ENCODE data around the gene PCED1A. TPM values are rescaled to one million over a fixed set of nuclear protein-coding genes. Genes with fewer than 3 reads are reported as not detected.
"Not testable (repeated sequence)": the region's sequence is repeated elsewhere in the genome, so short reads cannot be mapped to it uniquely, and the experiment has no call there.

PCED1A gene
- total and polyA plus RNA-seq, 2 of the 13 experiments (the other 11 are each of a cell fraction or from before 2014, with no cell fraction given): 40.1 to 84.2 TPM

DNA sequence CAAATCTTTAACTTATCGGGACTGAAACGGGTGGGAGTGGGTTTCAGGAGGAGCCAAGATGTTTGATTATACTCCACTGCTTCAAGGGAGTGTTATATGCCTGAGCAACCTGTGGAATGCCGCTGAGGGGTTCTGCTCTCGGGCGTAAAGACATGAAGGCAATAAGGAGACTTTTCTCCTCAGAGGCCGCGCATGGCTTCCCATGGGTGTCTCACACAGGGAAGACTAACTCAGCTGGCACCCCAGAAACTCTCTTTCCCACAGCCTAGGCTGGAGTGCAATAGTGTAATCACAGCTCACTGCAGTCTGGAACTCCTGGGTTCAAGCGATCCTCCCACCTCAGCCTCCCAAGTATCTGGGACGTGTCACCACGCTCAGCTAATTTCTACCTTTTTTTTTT lies 30.8 kb downstream of the PCED1A start:
- no peaks in the 10 kb centered on the region for H3K79me2 ChIP-seq (ENCODE audit: insufficient read depth, low read length)
- H3K4me3 ChIP-seq (replicated peaks in 1 of 3; ENCODE audit: insufficient read depth in 1 of 3, low read depth in 2 of 3, low read length in 3 of 3): no peak overlapping the region
- H3K36me3 ChIP-seq (replicated peaks in 1 of 2; ENCODE audit: control insufficient read depth in 1 of 2, insufficient read depth in 2 of 2, low read length in 2 of 2): no peaks in the 10 kb centered on the region
- 57% methylated on average over 10 of the region's 10 CpGs for WGBS (ENCODE audit: low lambda C conversion rate)
- H3K4me1 ChIP-seq (ENCODE audit: insufficient read depth, low read length): peaks cover 8% of the 10 kb centered on the region
- no peak overlapping the region for H2AFZ ChIP-seq (ENCODE audit: low read length)
- TF ChIP-seq ZNF24 (IDR thresholded peaks at IDR 0.05): no peak
- TF ChIP-seq FOXC1 (CRISPR knock-in tag; IDR thresholded peaks at IDR 0.05; ENCODE audit: borderline replicate concordance): no peak
- TF ChIP-seq ZNF33B (CRISPR knock-in tag; IDR thresholded peaks at IDR 0.05): no peak
- TF ChIP-seq ZNF660 (CRISPR knock-in tag; IDR thresholded peaks at IDR 0.05; ENCODE audit: borderline replicate concordance, low read depth): no peak
- no peak for TF ChIP-seq GTF2F1 (IDR thresholded peaks at IDR 0.05; ENCODE audit: low read length)
- TF ChIP-seq ATF1 (CRISPR knock-in tag; IDR thresholded peaks at IDR 0.05): no peak
- no peak for TF ChIP-seq ETV5 (CRISPR knock-in tag; IDR thresholded peaks at IDR 0.05; ENCODE audit: borderline replicate concordance)
- no peak for TF ChIP-seq ZFX (CRISPR knock-in tag; IDR thresholded peaks at IDR 0.05; ENCODE audit: low read depth)
- no peak for TF ChIP-seq ZNF337 (CRISPR knock-in tag; IDR thresholded peaks at IDR 0.05; ENCODE audit: borderline replicate concordance, low read depth)
- TF ChIP-seq PLRG1 (conservative IDR thresholded peaks at IDR 0.05): no peak
- TF ChIP-seq, protein P1, sequence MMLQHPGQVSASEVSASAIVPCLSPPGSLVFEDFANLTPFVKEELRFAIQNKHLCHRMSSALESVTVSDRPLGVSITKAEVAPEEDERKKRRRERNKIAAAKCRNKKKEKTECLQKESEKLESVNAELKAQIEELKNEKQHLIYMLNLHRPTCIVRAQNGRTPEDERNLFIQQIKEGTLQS (CRISPR knock-in tag; IDR thresholded peaks at IDR 0.05): no peak
- TF ChIP-seq ZNF44 (CRISPR knock-in tag; IDR thresholded peaks at IDR 0.05): no peak
- no peak for TF ChIP-seq ZFP36L1 (CRISPR knock-in tag; IDR thresholded peaks at IDR 0.05)
- no peak for TF ChIP-seq FOXK1 (CRISPR knock-in tag; IDR thresholded peaks at IDR 0.05; ENCODE audit: borderline replicate concordance, low read depth)
- no peak for TF ChIP-seq RFX1 (IDR thresholded peaks at IDR 0.05)
- no peak for TF ChIP-seq CAMTA2 (CRISPR knock-in tag; IDR thresholded peaks at IDR 0.05; ENCODE audit: borderline replicate concordance)
- TF ChIP-seq, protein P2, sequence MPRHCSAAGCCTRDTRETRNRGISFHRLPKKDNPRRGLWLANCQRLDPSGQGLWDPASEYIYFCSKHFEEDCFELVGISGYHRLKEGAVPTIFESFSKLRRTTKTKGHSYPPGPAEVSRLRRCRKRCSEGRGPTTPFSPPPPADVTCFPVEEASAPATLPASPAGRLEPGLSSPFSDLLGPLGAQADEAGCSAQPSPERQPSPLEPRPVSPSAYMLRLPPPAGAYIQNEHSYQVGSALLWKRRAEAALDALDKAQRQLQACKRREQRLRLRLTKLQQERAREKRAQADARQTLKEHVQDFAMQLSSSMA (CRISPR knock-in tag; IDR thresholded peaks at IDR 0.05): no peak
- TF ChIP-seq RCOR2 (CRISPR knock-in tag; IDR thresholded peaks at IDR 0.05): no peak
- no peak for TF ChIP-seq SIN3A (IDR thresholded peaks at IDR 0.05; ENCODE audit: borderline replicate concordance, low read depth, low read length)
- no peak overlapping the region for H3K9ac ChIP-seq (ENCODE audit: insufficient read depth, low read depth, low read length)
- in situ Hi-C loops (cut with HindIII; ENCODE audit: extremely low pct_ligation_motif_present, low pct_unique_long_range_greater_than_20kb): no loop called here
- no peak overlapping the region for H3K4me2 ChIP-seq (ENCODE audit: low read depth, low read length)
- no peak for ATAC-seq
- intact Hi-C loops (cut with micrococcal nuclease; ENCODE audit: unreplicated experiment): no loop called here
- H4K20me1 ChIP-seq (ENCODE audit: insufficient read depth, low read length): no peaks in the 10 kb centered on the region
- ChIA-PET POLR2A (no interaction called here), CTCF (ENCODE audit: low intra/inter-chr PET ratio, low total read pairs) (no interaction called here)
- 0 out of 2 replicates have a peak, but pooled peaks cover 5% of the 10 kb centered on the region for H3K9me3 ChIP-seq (ENCODE audit: low read length)
- no peak overlapping the region for H3K27ac ChIP-seq (ENCODE audit: extremely low read length, insufficient read depth, low read length)
- DNase-seq (ENCODE audit: low spot score): no peak
- no TSS peak for BruUV-seq (replicated peaks)
- H3K27me3 ChIP-seq (ENCODE audit: control insufficient read depth in 1 of 2, insufficient read depth in 2 of 2, low read length in 2 of 2): peaks cover 0 to 64% of the 10 kb centered on the region in 2 experiments
- FAIRE-seq: no peak

DNA sequence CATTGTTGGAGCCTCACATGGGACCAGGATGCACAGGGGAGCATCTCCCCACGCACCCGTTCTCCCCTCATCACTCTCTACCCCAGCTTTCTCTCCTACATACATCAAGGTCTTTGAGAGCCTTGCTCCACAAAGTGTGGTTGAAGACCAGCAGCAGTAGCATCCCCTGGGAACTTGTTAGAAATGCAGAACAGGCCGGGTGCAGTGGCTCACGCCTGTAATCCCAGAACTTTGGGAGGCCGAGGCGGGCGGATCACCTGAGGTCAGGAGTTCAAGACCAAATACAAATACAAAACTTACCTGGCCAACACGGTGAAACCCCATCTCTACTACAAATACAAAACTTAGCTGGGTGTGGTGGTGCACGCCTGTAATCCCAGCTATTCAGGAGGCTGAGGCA lies 32.5 kb downstream of the PCED1A start:
- H3K4me3 ChIP-seq (replicated peaks in 1 of 3; ENCODE audit: insufficient read depth in 1 of 3, low read depth in 2 of 3, low read length in 3 of 3); H3K36me3 ChIP-seq (replicated peaks in 1 of 2; ENCODE audit: control insufficient read depth in 1 of 2, insufficient read depth in 2 of 2, low read length in 2 of 2); H3K4me2 ChIP-seq (ENCODE audit: low read depth, low read length); BruUV-seq (replicated peaks); FAIRE-seq; H3K9ac ChIP-seq (ENCODE audit: insufficient read depth, low read depth, low read length); DNase-seq (ENCODE audit: low spot score); H4K20me1 ChIP-seq (ENCODE audit: insufficient read depth, low read length); H2AFZ ChIP-seq (ENCODE audit: low read length); intact Hi-C loops (cut with micrococcal nuclease; ENCODE audit: unreplicated experiment); H3K79me2 ChIP-seq (ENCODE audit: insufficient read depth, low read length); POLR2A ChIA-PET; in situ Hi-C loops (cut with HindIII; ENCODE audit: extremely low pct_ligation_motif_present, low pct_unique_long_range_greater_than_20kb); CTCF ChIA-PET (ENCODE audit: low intra/inter-chr PET ratio, low total read pairs); H3K4me1 ChIP-seq (ENCODE audit: insufficient read depth, low read length); ATAC-seq; H3K9me3 ChIP-seq (ENCODE audit: low read length); H3K27ac ChIP-seq (ENCODE audit: extremely low read length, insufficient read depth, low read length): not testable (repeated sequence)
- H3K27me3 ChIP-seq (ENCODE audit: control insufficient read depth in 1 of 2, insufficient read depth in 2 of 2, low read length in 2 of 2): peaks cover 0 to 60% of the 10 kb centered on the region in 2 experiments
- WGBS (ENCODE audit: low lambda C conversion rate): 18% methylated on average over 9 of the region's 9 CpGs

Measured in HepG2 (cell line).